BLaER1 (cell line): ENCODE measurements around the gene OXER1.

Experiments
- H3K27ac ChIP-seq: shearing (Covaris generic); formaldehyde crosslinking; 2 replicates; pipeline ENCODE4 v1.8.1; 2022
- H3K27me3 ChIP-seq: shearing (Covaris generic); formaldehyde crosslinking; 2 replicates; pipeline ENCODE4 v1.8.1; 2022
- H3K36me3 ChIP-seq: shearing (Covaris generic); formaldehyde crosslinking; 2 replicates; pipeline ENCODE4 v1.8.1; 2022
- H3K4me1 ChIP-seq: shearing (Covaris generic); formaldehyde crosslinking; 2 replicates; pipeline ENCODE4 v1.8.1; 2022
- H3K4me2 ChIP-seq: shearing (Covaris generic); formaldehyde crosslinking; 2 replicates; pipeline ENCODE4 v1.8.1; 2022
- H3K4me3 ChIP-seq: shearing (Covaris generic); formaldehyde crosslinking; 2 replicates; pipeline ENCODE4 v1.8.1; 2022
- H3K9ac ChIP-seq: shearing (Covaris generic); formaldehyde crosslinking; 2 replicates; pipeline ENCODE4 v1.8.1; 2022
- H3K9me3 ChIP-seq: shearing (Covaris generic); formaldehyde crosslinking; 2 replicates; pipeline ENCODE4 v1.8.1; 2022
- H4K20me1 ChIP-seq: shearing (Covaris generic); formaldehyde crosslinking; 2 replicates; pipeline ENCODE4 v1.8.1; 2022
- Cebpa-rat ChIP-seq: shearing (Covaris generic); IDR thresholded peaks from 2 replicates; pipeline ENCODE4 v1.8.1; 2022

Gene OXER1, protein sequence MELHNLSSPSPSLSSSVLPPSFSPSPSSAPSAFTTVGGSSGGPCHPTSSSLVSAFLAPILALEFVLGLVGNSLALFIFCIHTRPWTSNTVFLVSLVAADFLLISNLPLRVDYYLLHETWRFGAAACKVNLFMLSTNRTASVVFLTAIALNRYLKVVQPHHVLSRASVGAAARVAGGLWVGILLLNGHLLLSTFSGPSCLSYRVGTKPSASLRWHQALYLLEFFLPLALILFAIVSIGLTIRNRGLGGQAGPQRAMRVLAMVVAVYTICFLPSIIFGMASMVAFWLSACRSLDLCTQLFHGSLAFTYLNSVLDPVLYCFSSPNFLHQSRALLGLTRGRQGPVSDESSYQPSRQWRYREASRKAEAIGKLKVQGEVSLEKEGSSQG

DNA sequence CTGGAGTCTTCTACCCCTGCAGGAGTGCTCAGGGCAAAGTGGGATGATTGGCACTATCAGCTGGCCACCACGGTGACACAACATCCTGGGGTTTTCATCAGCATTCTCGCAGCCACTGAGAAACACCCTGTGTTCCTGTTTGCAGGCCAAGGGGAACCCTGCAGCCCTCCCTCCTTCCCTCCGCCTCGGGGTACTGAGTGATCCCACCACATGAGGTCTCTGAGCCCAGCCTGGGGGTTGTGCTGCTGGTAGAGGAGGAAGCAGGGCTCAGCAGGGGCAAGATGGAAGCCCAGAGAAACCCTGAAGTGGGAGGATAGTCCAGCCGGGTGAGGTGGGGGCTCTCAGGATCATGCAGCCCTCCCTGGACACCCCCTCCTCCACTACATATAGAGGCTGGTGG is at the start of gene OXER1:
OXER1 (minus strand) TSS at position 40 of the 400 bp plus-strand sequence. CDS start 73 bp downstream, outside the sequence.
- no peaks in the 10 kb centered on the region for H4K20me1 ChIP-seq
- peaks cover 21% of the 10 kb centered on the region; the same call in 1 of the 2 replicates for H3K36me3 ChIP-seq
- no peak within 1 kb of the TSS for H3K9ac ChIP-seq
- no peak within 1 kb of the TSS for H3K4me3 ChIP-seq
- H3K27me3 ChIP-seq = no peaks in the 10 kb centered on the region
- no peak for TF ChIP-seq Cebpa-rat
- H3K4me1 ChIP-seq = peaks cover 12% of the 10 kb centered on the region; the same call in 1 of the 2 replicates
- 0 out of 2 replicates have a peak within 1 kb of the TSS, but pooled peaks have one; percentile 1 for H3K27ac ChIP-seq
- H3K9me3 ChIP-seq = no peaks in the 10 kb centered on the region
- no peak within 1 kb of the TSS for H3K4me2 ChIP-seq

DNA sequence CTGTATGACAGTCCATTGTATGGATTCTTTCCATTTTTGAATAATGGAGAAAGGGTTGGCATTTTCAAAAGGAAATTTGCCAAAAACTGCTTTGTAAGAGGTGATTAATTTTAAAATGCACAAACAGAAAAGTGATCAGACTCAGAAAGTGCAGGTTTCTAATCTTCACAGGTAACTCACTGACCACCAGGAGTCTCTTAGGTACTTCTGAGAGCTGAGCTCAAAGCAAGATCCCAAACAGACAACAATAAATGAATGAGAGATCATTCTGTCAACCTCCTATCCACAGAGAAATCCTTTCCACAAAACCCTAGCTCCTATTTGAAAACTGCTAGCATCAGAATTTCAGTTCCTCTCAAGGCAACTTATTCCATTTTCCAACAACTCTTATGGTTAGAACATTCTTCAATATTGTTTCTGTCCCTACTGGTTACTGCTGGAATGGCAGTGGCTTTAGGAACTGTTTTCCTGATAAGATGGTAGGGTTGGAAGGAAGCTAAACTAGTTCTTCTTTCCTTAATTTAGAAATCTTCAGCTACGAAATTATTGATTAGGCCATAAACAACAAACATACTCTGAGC is 49.1 kb upstream of the OXER1 start:
- Histone ChIP-seq H3K27ac (no peak overlapping the region), H3K4me2 (no peak overlapping the region), H4K20me1 (no peaks in the 10 kb centered on the region), H3K9ac (no peak overlapping the region), H3K36me3 (no peaks in the 10 kb centered on the region), H3K27me3 (no peaks in the 10 kb centered on the region), H3K4me3 (no peak overlapping the region), H3K9me3 (peaks cover 18% of the 10 kb centered on the region), H3K4me1 (peaks cover 23% of the 10 kb centered on the region)
- no peak for TF ChIP-seq Cebpa-rat

DNA sequence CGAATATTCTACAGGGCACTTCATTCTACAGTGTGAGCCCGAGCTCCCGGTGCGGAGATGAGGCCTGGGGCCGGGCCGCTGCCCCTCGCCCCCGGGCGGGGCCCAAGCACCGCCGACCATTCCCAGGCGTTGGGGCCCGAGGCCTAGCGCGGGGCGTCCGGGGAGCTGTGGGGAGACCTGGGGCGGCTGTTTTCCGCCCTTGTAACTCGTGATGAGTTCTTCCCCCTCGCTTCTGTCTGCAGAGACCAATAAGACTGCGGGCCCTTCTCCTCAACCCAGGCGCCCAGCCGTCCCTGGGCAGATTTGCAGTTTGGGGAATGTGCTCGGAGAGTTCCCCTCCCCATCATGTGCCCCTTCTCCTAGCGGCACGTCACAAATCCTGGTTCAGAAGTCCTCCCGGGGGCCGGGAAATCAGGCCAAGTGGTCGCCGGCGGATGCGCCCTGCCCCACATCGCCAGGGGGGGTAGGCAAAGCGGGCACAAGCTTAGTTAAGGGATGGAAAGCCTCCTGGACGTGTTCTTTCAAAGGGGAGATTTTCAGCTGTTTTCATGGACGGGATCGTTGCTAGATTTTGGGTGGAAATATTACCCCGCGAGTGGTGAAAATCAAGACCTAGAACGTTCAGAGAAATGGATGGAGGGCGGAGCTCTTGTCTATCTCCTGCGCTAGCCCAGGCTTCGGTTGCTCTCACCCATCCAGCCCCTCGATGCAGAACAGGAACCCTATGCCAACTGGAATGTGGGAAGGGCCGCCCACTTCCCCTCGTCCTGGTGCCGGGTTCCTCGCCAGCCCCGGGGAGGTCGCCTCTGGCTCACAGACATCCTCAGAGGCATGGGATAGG is 47.3 kb upstream of the OXER1 start:
- peak overlapping the region; percentile 68 for H3K4me3 ChIP-seq
- H3K9ac ChIP-seq = peak overlapping the region; percentile 93
- H4K20me1 ChIP-seq = no peaks in the 10 kb centered on the region
- peaks cover 16% of the 10 kb centered on the region for H3K9me3 ChIP-seq
- TF ChIP-seq Cebpa-rat = no peak
- H3K4me1 ChIP-seq = peaks cover 23% of the 10 kb centered on the region
- peak overlapping the region; percentile 97 for H3K27ac ChIP-seq
- H3K4me2 ChIP-seq = peak overlapping the region; percentile 84
- no peaks in the 10 kb centered on the region for H3K36me3 ChIP-seq
- no peaks in the 10 kb centered on the region for H3K27me3 ChIP-seq

DNA sequence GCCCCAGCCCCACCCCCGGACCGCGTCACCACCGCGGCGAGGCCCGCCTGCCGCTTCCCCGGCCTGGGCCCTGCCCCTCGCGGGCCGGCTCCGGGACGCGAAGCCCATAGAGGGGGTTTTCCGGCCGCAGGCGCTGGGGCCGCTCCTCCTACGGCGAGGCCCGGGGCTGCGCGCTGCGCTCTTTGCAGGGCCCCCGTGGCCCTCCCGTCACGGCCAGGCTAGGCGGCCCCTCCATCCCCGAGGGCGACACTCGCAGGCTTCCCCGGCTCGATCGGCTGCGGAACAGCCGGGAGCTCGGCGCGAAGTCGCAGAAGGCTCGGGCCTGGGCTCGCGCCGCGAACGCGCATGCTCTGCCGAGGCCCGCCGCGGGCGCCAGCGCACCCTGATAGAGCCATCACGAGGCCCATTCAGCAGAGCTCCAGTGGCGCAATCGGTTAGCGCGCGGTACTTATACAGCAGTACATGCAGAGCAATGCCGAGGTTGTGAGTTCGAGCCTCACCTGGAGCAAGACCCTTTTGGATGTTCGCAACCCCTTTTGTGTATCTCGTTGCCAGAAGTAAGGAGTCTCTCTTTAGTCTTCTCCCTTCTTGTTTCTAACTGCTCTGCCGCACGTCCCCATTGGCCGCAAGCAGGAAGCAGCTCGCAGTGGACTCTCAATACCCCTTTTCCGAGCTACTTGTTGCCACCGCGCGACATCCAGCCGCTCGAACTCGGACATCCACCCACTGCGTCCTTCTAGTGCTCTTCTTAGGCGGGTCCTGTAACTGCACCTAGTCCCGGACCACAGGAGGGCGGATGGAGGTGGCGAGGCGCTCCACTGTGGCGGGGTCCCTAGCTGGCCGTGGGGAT is 46.4 kb upstream of the OXER1 start:
- Histone ChIP-seq H4K20me1 (no peaks in the 10 kb centered on the region), H3K4me2 (peak overlapping the region; percentile 84), H3K27ac (peak overlapping the region; percentile 97), H3K4me3 (peak overlapping the region; percentile 68), H3K27me3 (no peaks in the 10 kb centered on the region), H3K36me3 (no peaks in the 10 kb centered on the region), H3K9me3 (peaks cover 16% of the 10 kb centered on the region), H3K9ac (peak overlapping the region; percentile 93), H3K4me1 (peaks cover 23% of the 10 kb centered on the region)
- peak; percentile 89 for TF ChIP-seq Cebpa-rat

DNA sequence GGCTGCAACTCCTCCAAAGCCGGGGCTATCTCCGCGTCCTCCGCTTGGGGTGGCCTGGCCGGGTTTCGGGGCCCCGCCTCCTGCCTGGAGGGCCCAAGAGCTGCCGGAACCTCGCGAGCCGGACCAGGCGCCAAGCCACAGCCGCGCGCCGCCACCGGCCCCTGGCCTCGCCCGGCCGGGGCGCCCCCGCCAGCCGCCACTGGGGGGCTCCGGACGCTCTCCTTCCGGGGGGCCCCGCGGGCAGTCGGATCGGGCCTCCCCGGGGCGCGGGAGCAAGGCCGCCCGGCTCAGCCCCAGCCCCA is 45.8 kb upstream of the OXER1 start:
- Histone ChIP-seq H3K4me3 (peak overlapping the region; percentile 68), H3K9me3 (peaks cover 14% of the 10 kb centered on the region)

DNA sequence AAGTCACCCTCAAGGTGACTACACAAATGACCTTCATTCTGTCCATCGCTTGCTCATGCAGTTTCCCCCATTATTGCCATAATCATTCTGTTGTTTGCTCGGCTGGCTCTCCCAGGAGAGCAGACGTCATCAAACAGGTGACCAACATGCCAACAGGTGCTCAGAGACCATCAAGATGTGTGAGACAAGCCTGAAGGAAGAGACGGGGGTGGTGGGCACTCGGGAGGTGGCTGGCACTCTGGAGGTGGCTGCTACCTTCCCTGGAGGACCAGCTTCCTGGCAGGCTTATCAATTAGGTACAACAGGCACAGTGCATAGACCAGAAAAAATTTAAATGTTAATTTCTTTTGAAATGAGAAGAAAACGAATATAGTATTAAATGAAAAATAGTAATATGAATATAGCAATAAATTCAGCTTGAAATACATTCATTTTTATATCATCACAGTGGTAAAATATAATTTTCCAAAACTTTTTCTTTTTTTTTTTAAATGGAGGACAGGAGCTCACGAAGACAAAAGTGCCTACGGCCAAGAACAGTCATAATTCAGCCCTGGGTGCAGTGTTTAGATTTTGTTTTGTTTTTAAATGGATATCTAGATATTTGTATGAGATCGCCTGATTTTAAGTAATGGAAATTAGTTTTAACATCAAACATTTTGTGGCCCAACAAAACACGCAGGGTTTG is 45.3 kb upstream of the OXER1 start:
- TF ChIP-seq Cebpa-rat = no peak
- H3K9me3 ChIP-seq = peaks cover 9% of the 10 kb centered on the region
- H3K4me1 ChIP-seq = peaks cover 23% of the 10 kb centered on the region
- H3K4me2 ChIP-seq = peak overlapping the region; percentile 84
- H3K27ac ChIP-seq = peak overlapping the region; percentile 97
- peak overlapping the region; percentile 68 for H3K4me3 ChIP-seq
- H3K9ac ChIP-seq = peak overlapping the region; percentile 93
- H4K20me1 ChIP-seq = no peaks in the 10 kb centered on the region
- H3K27me3 ChIP-seq = no peaks in the 10 kb centered on the region
- no peaks in the 10 kb centered on the region for H3K36me3 ChIP-seq

More for the DNA sequence above, 45.8 kb upstream of the OXER1 start:
- H3K27ac ChIP-seq = peak overlapping the region; percentile 97
- no peaks in the 10 kb centered on the region for H3K27me3 ChIP-seq
- peaks cover 23% of the 10 kb centered on the region for H3K4me1 ChIP-seq
- H4K20me1 ChIP-seq = no peaks in the 10 kb centered on the region
- H3K4me2 ChIP-seq = peak overlapping the region; percentile 84
- TF ChIP-seq Cebpa-rat = no peak
- no peaks in the 10 kb centered on the region for H3K36me3 ChIP-seq
- H3K9ac ChIP-seq = peak overlapping the region; percentile 93

DNA sequence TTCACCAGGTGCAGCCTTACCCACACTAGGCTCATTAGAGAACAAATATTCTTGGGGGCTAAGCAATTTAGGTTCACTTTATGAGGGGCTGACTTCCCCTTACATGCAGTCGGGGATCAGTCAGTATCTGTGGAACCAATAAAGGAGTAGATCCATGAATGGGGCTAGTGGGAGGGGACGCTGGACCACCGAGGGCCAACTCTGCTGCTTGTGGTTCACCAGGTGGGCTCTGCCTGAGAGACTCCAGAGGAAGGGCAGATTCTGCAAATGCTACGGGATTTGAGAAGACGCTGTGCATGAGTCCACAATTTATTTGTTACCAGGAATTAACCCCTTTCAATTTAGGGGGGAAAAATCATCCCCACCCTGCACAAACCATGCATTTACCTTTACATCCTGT is 44.4 kb upstream of the OXER1 start:
- H3K27me3 ChIP-seq = no peaks in the 10 kb centered on the region
- H3K4me3 ChIP-seq = no peak overlapping the region
- H3K9ac ChIP-seq = no peak overlapping the region
- no peak overlapping the region for H3K4me2 ChIP-seq
- H3K36me3 ChIP-seq = no peaks in the 10 kb centered on the region
- no peak for TF ChIP-seq Cebpa-rat
- no peaks in the 10 kb centered on the region for H4K20me1 ChIP-seq
- no peaks in the 10 kb centered on the region for H3K9me3 ChIP-seq
- peaks cover 23% of the 10 kb centered on the region for H3K4me1 ChIP-seq
- no peak overlapping the region for H3K27ac ChIP-seq

DNA sequence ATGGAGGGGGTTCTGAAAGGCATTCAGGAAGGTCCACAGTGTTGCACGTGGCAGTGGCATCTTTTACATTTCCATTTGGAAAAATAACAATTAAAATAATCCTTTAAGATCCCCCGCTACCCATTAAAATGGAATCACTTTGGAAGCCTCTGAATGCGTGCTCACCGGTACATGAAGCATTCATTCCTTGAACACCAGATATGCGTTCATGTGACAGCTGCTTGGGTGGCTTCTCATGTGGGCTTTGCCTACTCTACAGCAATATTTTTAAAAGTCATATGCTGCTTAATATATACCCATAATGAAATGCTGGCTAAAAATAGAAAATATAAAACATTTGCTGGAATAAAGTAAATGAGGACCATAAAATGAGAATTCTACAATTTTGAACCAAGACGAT is 42.9 kb upstream of the OXER1 start:
- H3K27me3 ChIP-seq = no peaks in the 10 kb centered on the region
- no peaks in the 10 kb centered on the region for H4K20me1 ChIP-seq
- H3K9ac ChIP-seq = no peak overlapping the region
- TF ChIP-seq Cebpa-rat = no peak
- H3K27ac ChIP-seq = no peak overlapping the region
- H3K36me3 ChIP-seq = no peaks in the 10 kb centered on the region
- no peak overlapping the region for H3K4me2 ChIP-seq
- H3K4me1 ChIP-seq = peaks cover 20% of the 10 kb centered on the region
- no peak overlapping the region for H3K4me3 ChIP-seq
- no peaks in the 10 kb centered on the region for H3K9me3 ChIP-seq

DNA sequence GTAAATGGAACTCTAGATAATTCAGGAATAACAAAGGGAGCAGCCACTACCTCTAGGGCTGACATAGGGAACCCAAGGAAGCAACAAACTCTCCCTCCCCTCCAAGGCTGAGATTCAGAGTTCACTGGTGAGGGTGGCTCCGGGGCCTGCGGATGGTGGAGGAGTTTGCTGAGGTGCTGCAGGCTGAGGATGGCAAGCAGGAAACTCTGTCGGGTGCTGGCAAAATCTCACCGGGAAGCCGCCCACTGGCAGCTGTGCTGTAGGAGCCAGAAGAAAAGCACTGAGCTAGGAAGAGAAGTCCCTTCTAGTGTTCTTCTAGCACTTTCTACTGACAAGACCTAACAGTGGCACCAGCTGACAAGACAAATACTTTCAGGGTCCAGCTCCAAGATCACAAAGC is 41.0 kb upstream of the OXER1 start:
- Histone ChIP-seq H3K4me3 (no peak overlapping the region), H3K9me3 (no peaks in the 10 kb centered on the region), H3K4me2 (no peak overlapping the region), H3K27me3 (no peaks in the 10 kb centered on the region), H3K9ac (no peak overlapping the region), H4K20me1 (no peaks in the 10 kb centered on the region), H3K27ac (no peak overlapping the region), H3K36me3 (no peaks in the 10 kb centered on the region), H3K4me1 (peaks cover 8% of the 10 kb centered on the region)
- TF ChIP-seq Cebpa-rat = no peak
